H1 (cell line): ENCODE measurements around the gene CAPN15. TPM values are rescaled to one million over a fixed set of nuclear protein-coding genes. Genes with fewer than 3 reads are reported as not detected.

Experiments used
- ASH2L ChIP-seq: fragments of 200-600, 300-600 bp; sonication (generic); IDR thresholded peaks from one replicate; pipeline ENCODE4 v1.7.1; 2017; ENCODE audit warnings: low read length
- BRCA1 ChIP-seq: IDR thresholded peaks from 2 replicates; pipeline ENCODE4 v1.6.1; 2012; ENCODE audit warnings: low read depth, low read length, improper control_type of control experiment
- CHD7 ChIP-seq: fragments of 300-600 bp; sonication (generic); IDR thresholded peaks from 2 replicates; pipeline ENCODE4 v1.7.1; 2012; ENCODE audit warnings: low read length, moderate library complexity, mild to moderate bottlenecking, inconsistent platforms; ENCODE audit not compliant: insufficient replicate concordance
- EGR1 ChIP-seq: IDR thresholded peaks from 2 replicates; pipeline ENCODE4 v1.6.1; 2011; ENCODE audit warnings: low read depth, low read length, borderline replicate concordance
- EP300 ChIP-seq, 2 experiments: IDR thresholded peaks; 1 replicate in 1 of 2; 2 replicates in 1 of 2; pipeline ENCODE4 v1.6.1; 2011 to 2012; ENCODE audit warnings: low read depth in 2 of 2, low read length in 2 of 2, mild to moderate bottlenecking in 2 of 2, borderline replicate concordance in 1 of 2, inconsistent platforms in 1 of 2, moderate library complexity in 1 of 2
- RXRA ChIP-seq: IDR thresholded peaks from 2 replicates; pipeline ENCODE4 v1.6.1; 2011; ENCODE audit warnings: low read depth, mild to moderate bottlenecking, low read length, moderate library complexity; ENCODE audit not compliant: insufficient read depth
- polyA plus RNA-seq, 7 experiments: library from polyadenylated mRNA; depleted of rRNA in 3 of 7; stranded (reverse) in 5 of 7; unstranded in 2 of 7; fragments of >200 nt in 5 of 7; fragments of 200-250 nt in 2 of 7; gene quantifications; 1 replicate in 5 of 7; 2 replicates in 1 of 7; 4 replicates in 1 of 7; pipeline versions ENCODE4 v1.2.1 to v1.2.3, GENCODE V29; 2011 to 2013; ENCODE audit warnings: missing spikeins in 2 of 7, mixed read lengths in 2 of 7
- total RNA-seq: library from RNA; stranded (reverse); fragmentation: NEBNext Ultra II Directional; extraction: Animal tissue kit (Norgen Biotek cat#: 25700); gene quantifications from 2 replicates; pipeline ENCODE4 v1.2.1, GENCODE V29; 2021

CAPN15 gene
- total and polyA plus RNA-seq, 2 of the 8 experiments (the other 6 are each of a cell fraction or from before 2014, with no cell fraction given): 38.9 to 76.9 TPM

- TF ChIP-seq CHD7 (no peak), ASH2L (no peak), EGR1 (no peak), RXRA (no peak), BRCA1 (no peak), EP300 (IDR thresholded peaks at IDR 0.05; ENCODE audit: borderline replicate concordance in 1 of 2, low read depth in 2 of 2, low read length in 2 of 2) (no peak)
These were observed 36.7 kb upstream of the CAPN15 start (continued) for GRCh38 chr16:490768-491167.
